PFSK-1 (cell line): ENCODE data around the gene NFIB.

Experiments
- FOXP2 ChIP-seq: optimal IDR thresholded peaks from 2 replicates; pipeline ENCODE3; 2011; ENCODE audit warnings: borderline replicate concordance, control low read depth, inconsistent platforms; ENCODE audit not compliant: insufficient read depth; ENCODE audit errors: extremely low read length, extremely low read depth
- POLR2AphosphoS5 ChIP-seq: IDR thresholded peaks from 2 replicates; pipeline ENCODE4 v1.6.1; 2012; ENCODE audit warnings: low read depth, mild to moderate bottlenecking, control low read depth, low read length, moderate library complexity
- SIN3A ChIP-seq: IDR thresholded peaks from 2 replicates; pipeline ENCODE4 v1.6.1; 2012; ENCODE audit warnings: mild to moderate bottlenecking, low read length, moderate library complexity, borderline replicate concordance; ENCODE audit not compliant: insufficient read depth
- TAF1 ChIP-seq: IDR thresholded peaks from 2 replicates; pipeline ENCODE4 v1.6.1; 2012; ENCODE audit warnings: low read length, control low read depth, borderline replicate concordance; ENCODE audit not compliant: insufficient read depth
- TF ChIP-seq, protein P1 (sequence below), 2 experiments: IDR thresholded peaks; 2 replicates each; pipeline versions ENCODE4 v1.6.1 to v1.8.0; 2011 to 2012; ENCODE audit warnings: low read depth in 2 of 2, low read length in 2 of 2, control low read depth in 1 of 2, inconsistent platforms in 1 of 2, mild to moderate bottlenecking in 1 of 2, moderate library complexity in 1 of 2; ENCODE audit not compliant: insufficient read depth in 1 of 2

The NFIB gene

DNA sequence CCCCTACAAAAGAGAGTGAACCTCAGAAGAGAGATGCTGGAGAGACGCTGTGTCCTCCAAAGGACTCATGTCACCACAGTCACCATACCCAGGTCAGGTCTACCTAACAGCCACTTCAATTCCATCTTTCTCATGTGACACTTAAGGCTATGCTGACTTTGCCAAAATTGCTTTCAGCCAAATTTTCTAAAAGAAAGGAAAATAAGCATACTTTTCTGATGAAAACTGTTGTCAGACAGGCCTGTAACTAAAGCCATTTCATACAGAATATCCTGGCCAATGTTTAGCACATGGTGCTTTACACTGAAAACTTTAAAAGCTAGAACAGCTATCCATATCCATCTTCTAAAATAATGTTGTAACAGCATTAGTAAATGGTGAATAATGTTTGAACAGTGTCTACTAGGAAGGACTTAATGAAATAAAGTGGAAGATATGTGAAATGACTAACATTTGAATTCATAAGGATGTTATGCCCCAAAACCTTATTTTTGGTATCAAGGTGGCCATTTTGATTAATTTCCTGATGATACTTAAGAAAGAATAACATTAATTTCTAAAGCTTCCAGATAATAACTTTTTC is 97.2 kb downstream of the NFIB start:
- TF ChIP-seq TAF1 (no peak), POLR2AphosphoS5 (no peak), SIN3A (no peak), FOXP2 (no peak)
- TF ChIP-seq, protein P1, sequence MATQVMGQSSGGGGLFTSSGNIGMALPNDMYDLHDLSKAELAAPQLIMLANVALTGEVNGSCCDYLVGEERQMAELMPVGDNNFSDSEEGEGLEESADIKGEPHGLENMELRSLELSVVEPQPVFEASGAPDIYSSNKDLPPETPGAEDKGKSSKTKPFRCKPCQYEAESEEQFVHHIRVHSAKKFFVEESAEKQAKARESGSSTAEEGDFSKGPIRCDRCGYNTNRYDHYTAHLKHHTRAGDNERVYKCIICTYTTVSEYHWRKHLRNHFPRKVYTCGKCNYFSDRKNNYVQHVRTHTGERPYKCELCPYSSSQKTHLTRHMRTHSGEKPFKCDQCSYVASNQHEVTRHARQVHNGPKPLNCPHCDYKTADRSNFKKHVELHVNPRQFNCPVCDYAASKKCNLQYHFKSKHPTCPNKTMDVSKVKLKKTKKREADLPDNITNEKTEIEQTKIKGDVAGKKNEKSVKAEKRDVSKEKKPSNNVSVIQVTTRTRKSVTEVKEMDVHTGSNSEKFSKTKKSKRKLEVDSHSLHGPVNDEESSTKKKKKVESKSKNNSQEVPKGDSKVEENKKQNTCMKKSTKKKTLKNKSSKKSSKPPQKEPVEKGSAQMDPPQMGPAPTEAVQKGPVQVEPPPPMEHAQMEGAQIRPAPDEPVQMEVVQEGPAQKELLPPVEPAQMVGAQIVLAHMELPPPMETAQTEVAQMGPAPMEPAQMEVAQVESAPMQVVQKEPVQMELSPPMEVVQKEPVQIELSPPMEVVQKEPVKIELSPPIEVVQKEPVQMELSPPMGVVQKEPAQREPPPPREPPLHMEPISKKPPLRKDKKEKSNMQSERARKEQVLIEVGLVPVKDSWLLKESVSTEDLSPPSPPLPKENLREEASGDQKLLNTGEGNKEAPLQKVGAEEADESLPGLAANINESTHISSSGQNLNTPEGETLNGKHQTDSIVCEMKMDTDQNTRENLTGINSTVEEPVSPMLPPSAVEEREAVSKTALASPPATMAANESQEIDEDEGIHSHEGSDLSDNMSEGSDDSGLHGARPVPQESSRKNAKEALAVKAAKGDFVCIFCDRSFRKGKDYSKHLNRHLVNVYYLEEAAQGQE (IDR thresholded peaks at IDR 0.05; ENCODE audit: insufficient read depth in 1 of 2, low read depth in 2 of 2, low read length in 2 of 2): no peak

- TF ChIP-seq, protein P1 (IDR thresholded peaks at IDR 0.05; ENCODE audit: insufficient read depth in 1 of 2, low read depth in 2 of 2, low read length in 2 of 2): no peak
- TF ChIP-seq POLR2AphosphoS5 (no peak), SIN3A (no peak), TAF1 (no peak), FOXP2 (no peak)
Observed at GRCh38 chr9:14215614-14216013, 98.3 kb downstream of the NFIB start.

DNA sequence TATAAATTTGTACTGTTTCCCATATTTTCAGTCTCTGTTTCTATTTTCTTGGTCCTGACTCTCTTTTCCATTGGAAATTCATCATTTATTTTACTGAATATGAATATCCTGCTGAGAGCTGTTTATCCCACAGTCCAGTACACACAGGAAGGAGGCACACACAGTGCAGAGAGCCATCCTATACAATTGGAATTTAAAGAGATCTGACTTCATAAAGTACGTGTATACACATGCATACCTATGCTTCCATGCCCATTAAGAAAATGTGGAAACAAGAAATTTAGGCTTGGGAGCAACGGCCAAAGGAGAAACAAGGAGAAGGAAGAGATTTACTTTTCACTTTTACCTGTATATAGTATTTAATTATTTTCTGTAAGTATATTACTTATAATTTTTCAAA is 99.2 kb downstream of the NFIB start:
- TF ChIP-seq POLR2AphosphoS5 (no peak), TAF1 (no peak), FOXP2 (no peak), SIN3A (no peak)
- TF ChIP-seq, protein P1 (IDR thresholded peaks at IDR 0.05; ENCODE audit: insufficient read depth in 1 of 2, low read depth in 2 of 2, low read length in 2 of 2): no peak

GRCh38 chr9:14214065-14214684 is 99.8 kb downstream of the NFIB start:
- TF ChIP-seq SIN3A (no peak), FOXP2 (no peak), TAF1 (no peak), POLR2AphosphoS5 (no peak)
- TF ChIP-seq, protein P1 (IDR thresholded peaks at IDR 0.05; ENCODE audit: insufficient read depth in 1 of 2, low read depth in 2 of 2, low read length in 2 of 2): no peak

DNA sequence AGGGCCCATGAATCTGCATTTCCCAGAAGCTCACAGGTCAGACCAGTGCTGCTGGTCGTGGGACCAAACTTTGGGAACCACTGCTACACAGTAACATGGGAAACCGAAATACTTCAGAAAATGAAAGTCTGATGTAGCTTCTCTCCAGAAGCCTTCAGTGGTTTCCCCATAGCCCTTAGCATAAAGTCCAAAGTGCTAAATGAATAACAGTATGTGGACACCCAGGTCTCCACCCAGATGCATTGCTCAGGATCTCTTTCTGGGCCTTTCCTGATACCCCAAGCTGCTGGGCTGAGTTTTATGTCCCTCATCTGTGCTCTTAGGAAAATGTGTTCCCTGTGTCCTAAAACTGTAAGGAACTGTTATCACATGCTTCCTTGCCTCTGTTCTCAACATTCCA is 100.4 kb downstream of the NFIB start:
- TF ChIP-seq, protein P1 (IDR thresholded peaks at IDR 0.05; ENCODE audit: insufficient read depth in 1 of 2, low read depth in 2 of 2, low read length in 2 of 2): no peak
- no peak for TF ChIP-seq FOXP2
- TF ChIP-seq SIN3A: no peak
- no peak for TF ChIP-seq POLR2AphosphoS5
- no peak for TF ChIP-seq TAF1
